ENCODE data around the gene WDR88. TPM values are rescaled to one million over a fixed set of nuclear protein-coding genes. Genes with fewer than 3 reads are reported as not detected.

The WDR88 gene
- total RNA-seq, 2 donors from 2014 or later, result not detected

- WGBS, 2 experiments (ENCODE audit: insufficient coverage in 1 of 2, insufficient read length in 1 of 2), result 92 to 94% methylated on average over 9 to 15 of the region's 15 CpGs
- H3K4me3 Mint-ChIP-seq, result no peak overlapping the region
- peak; percentile 74 for DNase-seq
- H3K4me1 Mint-ChIP-seq, result no peaks in the 10 kb centered on the region
- H3K36me3 Mint-ChIP-seq (ENCODE audit: low read depth), result peaks cover 28% of the 10 kb centered on the region
- TF ChIP-seq CTCF (conservative IDR thresholded peaks at IDR 0.05), result peak; percentile 73
- H3K27ac ChIP-seq (ENCODE audit: low read depth, low read length), result no peak overlapping the region
- no peak overlapping the region for H3K9ac ChIP-seq (ENCODE audit: extremely low read depth, low read length, poor library complexity, severe bottlenecking)
- H3K9me3 ChIP-seq (ENCODE audit: control insufficient read depth, low read length), result no peaks in the 10 kb centered on the region
- no peak overlapping the region for H3K27ac Mint-ChIP-seq
- H3K9me3 Mint-ChIP-seq, result no peaks in the 10 kb centered on the region
- H3K36me3 ChIP-seq (ENCODE audit: control insufficient read depth, insufficient read depth, low read length), result peaks cover 25% of the 10 kb centered on the region
- no peak overlapping the region for H3K4me3 ChIP-seq (ENCODE audit: low read length)
- no peaks in the 10 kb centered on the region for H3K4me1 ChIP-seq (ENCODE audit: control insufficient read depth, insufficient read depth, low read length)
- H3K27me3 Mint-ChIP-seq (ENCODE audit: insufficient read depth), result no peaks in the 10 kb centered on the region
- H3K27me3 ChIP-seq (ENCODE audit: control insufficient read depth, insufficient read depth, low read length, poor library complexity, severe bottlenecking), result no peaks in the 10 kb centered on the region
Measured at GRCh38 chr19:33132425-33132824, 511 bp downstream of the WDR88 start.

GRCh38 chr19:33133438-33134031 lies 1.6 kb downstream of the WDR88 start:
- peak; percentile 69 for DNase-seq
- H3K4me3 Mint-ChIP-seq, result no peak overlapping the region

GRCh38 chr19:33134571-33135041 lies 2.7 kb downstream of the WDR88 start:
- DNase-seq, result peak; percentile 80
- H3K4me3 Mint-ChIP-seq, result no peak overlapping the region

More at GRCh38 chr19:33133438-33134031, 1.6 kb downstream of the WDR88 start:
- Mint-ChIP-seq H3K36me3 (ENCODE audit: low read depth) (peaks cover 22% of the 10 kb centered on the region), H3K27me3 (ENCODE audit: insufficient read depth) (no peaks in the 10 kb centered on the region), H3K9me3 (no peaks in the 10 kb centered on the region), H3K4me1 (no peaks in the 10 kb centered on the region), H3K27ac (no peak overlapping the region)
- Histone ChIP-seq H3K27me3 (ENCODE audit: control insufficient read depth, insufficient read depth, low read length, poor library complexity, severe bottlenecking) (no peaks in the 10 kb centered on the region), H3K9ac (ENCODE audit: extremely low read depth, low read length, poor library complexity, severe bottlenecking) (no peak overlapping the region), H3K4me3 (ENCODE audit: low read length) (no peak overlapping the region), H3K27ac (ENCODE audit: low read depth, low read length) (no peak overlapping the region), H3K9me3 (ENCODE audit: control insufficient read depth, low read length) (no peaks in the 10 kb centered on the region), H3K36me3 (ENCODE audit: control insufficient read depth, insufficient read depth, low read length) (peaks cover 20% of the 10 kb centered on the region), H3K4me1 (ENCODE audit: control insufficient read depth, insufficient read depth, low read length) (no peaks in the 10 kb centered on the region)
- WGBS, 2 experiments (ENCODE audit: insufficient coverage in 1 of 2, insufficient read length in 1 of 2), result 86 to 89% methylated on average over 8 to 13 of the region's 13 CpGs
- TF ChIP-seq CTCF (conservative IDR thresholded peaks at IDR 0.05), result peak; percentile 49

More at GRCh38 chr19:33134571-33135041, 2.7 kb downstream of the WDR88 start:
- no peak overlapping the region for H3K9ac ChIP-seq (ENCODE audit: extremely low read depth, low read length, poor library complexity, severe bottlenecking)
- peaks cover 16% of the 10 kb centered on the region for H3K36me3 Mint-ChIP-seq (ENCODE audit: low read depth)
- H3K27ac Mint-ChIP-seq, result no peak overlapping the region
- 64 to 73% methylated on average over 3 to 31 of the region's 38 CpGs for WGBS, 2 experiments (ENCODE audit: insufficient coverage in 1 of 2, insufficient read length in 1 of 2)
- no peaks in the 10 kb centered on the region for H3K4me1 ChIP-seq (ENCODE audit: control insufficient read depth, insufficient read depth, low read length)
- no peak overlapping the region for H3K4me3 ChIP-seq (ENCODE audit: low read length)
- H3K4me1 Mint-ChIP-seq, result peaks cover 5% of the 10 kb centered on the region
- H3K27ac ChIP-seq (ENCODE audit: low read depth, low read length), result no peak overlapping the region
- H3K27me3 Mint-ChIP-seq (ENCODE audit: insufficient read depth), result no peaks in the 10 kb centered on the region
- TF ChIP-seq CTCF (conservative IDR thresholded peaks at IDR 0.05), result peak; percentile 49
- H3K27me3 ChIP-seq (ENCODE audit: control insufficient read depth, insufficient read depth, low read length, poor library complexity, severe bottlenecking), result no peaks in the 10 kb centered on the region
- no peaks in the 10 kb centered on the region for H3K9me3 ChIP-seq (ENCODE audit: control insufficient read depth, low read length)
- H3K9me3 Mint-ChIP-seq, result no peaks in the 10 kb centered on the region
- peaks cover 13% of the 10 kb centered on the region for H3K36me3 ChIP-seq (ENCODE audit: control insufficient read depth, insufficient read depth, low read length)

Data from endodermal cell (in vitro differentiated cells).